H1 (cell line): Measurements from ENCODE around the gene FAM193B. TPM values are rescaled to one million over a fixed set of nuclear protein-coding genes. Genes with fewer than 3 reads are reported as not detected.

Experiments
- CTCF ChIA-PET: fragments of 300-600 bp; sonication (Branson Sonifier 250); formaldehyde crosslinking; loops from one replicate; lab custom pipeline; 2021; ENCODE audit not compliant: partially characterized antibody; lab: Charles Lee
- POLR2A ChIA-PET: fragments of 300-600 bp; sonication (Branson Sonifier 250); formaldehyde crosslinking; loops from one replicate; lab custom pipeline; 2021; ENCODE audit warnings: inconsistent platforms; ENCODE audit not compliant: partially characterized antibody; lab: Charles Lee
- DNase-seq, 2 experiments: peaks; one replicate each; pipeline versions ENCODE4 v3.0.0 to v3.0.0-alpha.2; 2010 to 2022; ENCODE audit warnings: low spot score in 2 of 2, low read depth in 1 of 2, mixed read lengths in 1 of 2
- FAIRE-seq: peaks from 2 replicates; lab custom pipeline; 2011; peaks lifted over from hg19 to GRCh38; lab: Jason Lieb, UNC
- H2AFZ ChIP-seq: 2 replicates; pipeline ENCODE4 v1.8.1; 2012; ENCODE audit warnings: low read length, inconsistent platforms
- H2AK5ac ChIP-seq: 2 replicates; pipeline ENCODE4 v1.6.1; 2013; ENCODE audit warnings: low read depth, low read length
- H2BK120ac ChIP-seq: replicated peaks from 2 replicates; pipeline ENCODE3; 2013; ENCODE audit warnings: low read depth, low read length, inconsistent platforms
- H2BK12ac ChIP-seq: 2 replicates; pipeline ENCODE4 v1.6.1; 2013; ENCODE audit warnings: low read depth, low read length
- H2BK15ac ChIP-seq: 2 replicates; pipeline ENCODE4 v1.6.1; 2013; ENCODE audit warnings: low read length
- H2BK20ac ChIP-seq: 2 replicates; pipeline ENCODE4 v1.6.1; 2013; ENCODE audit warnings: low read length
- H2BK5ac ChIP-seq: 2 replicates; pipeline ENCODE4 v1.6.1; 2013; ENCODE audit warnings: low read depth, low read length
- H3K14ac ChIP-seq: 2 replicates; pipeline ENCODE4 v1.6.1; 2013; ENCODE audit warnings: inconsistent platforms; ENCODE audit not compliant: insufficient read length
- H3K18ac ChIP-seq: 2 replicates; pipeline ENCODE4 v1.6.1; 2013; ENCODE audit warnings: low read length; ENCODE audit errors: extremely low read depth
- H3K23ac ChIP-seq: 2 replicates; pipeline ENCODE4 v1.6.1; 2013; ENCODE audit warnings: inconsistent platforms; ENCODE audit not compliant: insufficient read length
- H3K23me2 ChIP-seq: 2 replicates; pipeline ENCODE4 v1.6.1; 2013; ENCODE audit warnings: low read depth, low read length
- H3K27ac ChIP-seq: 2 replicates; pipeline ENCODE4 v1.6.1; 2011; ENCODE audit warnings: low read depth, low read length, inconsistent platforms
- H3K27me3 ChIP-seq, 4 experiments: replicated peaks in 1 of 4; 1 replicate in 1 of 4; 2 replicates in 3 of 4; pipeline versions ENCODE4 v1.6.1 to v1.8.1; 2011 to 2013; ENCODE audit warnings: low read length in 3 of 4, mild to moderate bottlenecking in 3 of 4, inconsistent platforms in 2 of 4, mixed read lengths in 2 of 4, moderate library complexity in 1 of 4; ENCODE audit not compliant: control insufficient read depth in 3 of 4, insufficient read depth in 3 of 4; ENCODE audit errors: extremely low read depth in 1 of 4
- H3K36me3 ChIP-seq, 4 experiments: 2 replicates each; pipeline versions ENCODE4 v1.6.1 to v1.8.1; 2011 to 2013; ENCODE audit warnings: mild to moderate bottlenecking in 4 of 4, low read length in 3 of 4, moderate library complexity in 2 of 4, control low read depth in 1 of 4, inconsistent platforms in 1 of 4; ENCODE audit not compliant: insufficient read depth in 4 of 4, control insufficient read depth in 2 of 4
- H3K4ac ChIP-seq: replicated peaks from 2 replicates; pipeline ENCODE3; 2013; ENCODE audit warnings: low read length, low read depth, mixed read lengths, inconsistent platforms; ENCODE audit not compliant: insufficient read length
- H3K4me1 ChIP-seq, 4 experiments: replicated peaks in 1 of 4; 1 replicate in 1 of 4; 2 replicates in 3 of 4; pipeline versions ENCODE4 v1.6.1 to v1.8.1; 2011 to 2013; ENCODE audit warnings: low read length in 3 of 4, inconsistent platforms in 2 of 4, mixed read lengths in 1 of 4; ENCODE audit not compliant: insufficient read depth in 4 of 4, control insufficient read depth in 3 of 4
- H3K4me2 ChIP-seq, 2 experiments: 2 replicates each; pipeline versions ENCODE4 v1.6.1 to v1.8.1; 2011 to 2013; ENCODE audit warnings: low read depth in 2 of 2, low read length in 2 of 2, control low read depth in 1 of 2, inconsistent platforms in 1 of 2, mild to moderate bottlenecking in 1 of 2; ENCODE audit not compliant: insufficient read depth in 1 of 2
- H3K4me3 ChIP-seq, 4 experiments: fragments of 200-600, 300-600 bp in 1 of 4; sonication (generic), shearing (Covaris generic), sonication (Bioruptor Twin) in 1 of 4; 2 replicates each; pipeline versions ENCODE4 v1.5.1 to v1.8.1; 2011 to 2016; ENCODE audit warnings: low read length in 4 of 4, low read depth in 3 of 4, control low read depth in 2 of 4, inconsistent platforms in 2 of 4, mild to moderate bottlenecking in 2 of 4, mixed read lengths in 1 of 4, moderate library complexity in 1 of 4; ENCODE audit not compliant: insufficient read depth in 2 of 4; ENCODE audit errors: extremely low read depth in 1 of 4
- H3K56ac ChIP-seq: replicated peaks from 2 replicates; pipeline ENCODE3; 2013; ENCODE audit warnings: low read depth, mild to moderate bottlenecking, mixed read lengths, low read length, inconsistent platforms; ENCODE audit not compliant: insufficient read length
- H3K79me1 ChIP-seq: 2 replicates; pipeline ENCODE4 v1.6.1; 2013; ENCODE audit warnings: low read depth, low read length, control low read depth
- H3K79me2 ChIP-seq, 2 experiments: 2 replicates each; pipeline versions ENCODE4 v1.6.1 to v1.8.1; 2012 to 2013; ENCODE audit warnings: low read length in 2 of 2, mild to moderate bottlenecking in 2 of 2, inconsistent platforms in 1 of 2; ENCODE audit not compliant: insufficient read depth in 2 of 2, control insufficient read depth in 1 of 2
- H3K9ac ChIP-seq, 4 experiments: replicated peaks in 1 of 4; 1 replicate in 1 of 4; 2 replicates in 3 of 4; pipeline versions ENCODE4 v1.6.1 to v1.8.1; 2011 to 2013; ENCODE audit warnings: low read depth in 3 of 4, low read length in 3 of 4, control low read depth in 2 of 4, mild to moderate bottlenecking in 2 of 4, moderate library complexity in 2 of 4, inconsistent platforms in 1 of 4; ENCODE audit errors: extremely low read depth in 1 of 4
- H3K9me3 ChIP-seq, 2 experiments: 2 replicates each; pipeline versions ENCODE4 v1.6.1 to v1.8.1; 2012 to 2013; ENCODE audit warnings: mild to moderate bottlenecking in 2 of 2, moderate library complexity in 2 of 2, control low read depth in 1 of 2, inconsistent platforms in 1 of 2, low read depth in 1 of 2, low read length in 1 of 2, mixed read lengths in 1 of 2; ENCODE audit not compliant: insufficient read depth in 2 of 2
- H4K20me1 ChIP-seq, 2 experiments: replicated peaks in 1 of 2; 2 replicates each; pipeline versions ENCODE3 to v1.8.1; 2011 to 2013; ENCODE audit warnings: inconsistent platforms in 2 of 2, low read length in 2 of 2, mild to moderate bottlenecking in 1 of 2; ENCODE audit not compliant: insufficient read depth in 2 of 2, control insufficient read depth in 1 of 2
- H4K5ac ChIP-seq: 2 replicates; pipeline ENCODE4 v1.6.1; 2013; ENCODE audit warnings: low read length, low read depth, mixed read lengths, inconsistent platforms; ENCODE audit not compliant: insufficient read length
- H4K8ac ChIP-seq: 2 replicates; pipeline ENCODE4 v1.8.0; 2013; ENCODE audit warnings: mild to moderate bottlenecking, moderate library complexity, low read length, inconsistent platforms; ENCODE audit not compliant: insufficient read depth; ENCODE audit errors: extremely low read depth
- H4K91ac ChIP-seq: replicated peaks from 2 replicates; pipeline ENCODE3; 2013; ENCODE audit warnings: low read length, mixed read lengths, inconsistent platforms; ENCODE audit not compliant: insufficient read length
- MAFK ChIP-seq: IDR thresholded peaks from 2 replicates; pipeline ENCODE4 v1.6.1; 2012; ENCODE audit warnings: low read depth, mild to moderate bottlenecking, improper control_type of control experiment, low read length
- SRF ChIP-seq: IDR thresholded peaks from 2 replicates; pipeline ENCODE4 v1.6.1; 2011; ENCODE audit warnings: mild to moderate bottlenecking, low read depth, low read length, moderate library complexity
- WGBS, 2 experiments: shearing (Covaris generic) in 1 of 2; methylation state at CpG; one replicate each; pipeline versions ENCODE4 v1.1.6 to v1.1.7; 2013 to 2015; ENCODE audit warnings: low lambda C conversion rate in 2 of 2, mixed read lengths in 2 of 2, inconsistent platforms in 1 of 2, low coverage in 1 of 2, missing lambda C conversion rate in 1 of 2; ENCODE audit not compliant: insufficient replicate concordance in 2 of 2, insufficient coverage in 1 of 2, insufficient read length in 1 of 2; ENCODE audit errors: extremely low coverage in 1 of 2, missing lambda C conversion rate in 1 of 2; 5-methylcytosine and 5-hydroxymethylcytosine counted together
- polyA plus RNA-seq, 7 experiments: library from polyadenylated mRNA; depleted of rRNA in 3 of 7; stranded (reverse) in 5 of 7; unstranded in 2 of 7; fragments of >200 nt in 5 of 7; fragments of 200-250 nt in 2 of 7; gene quantifications; 1 replicate in 5 of 7; 2 replicates in 1 of 7; 4 replicates in 1 of 7; pipeline versions ENCODE4 v1.2.1 to v1.2.3, GENCODE V29; 2011 to 2013; ENCODE audit warnings: missing spikeins in 2 of 7, mixed read lengths in 2 of 7
- total RNA-seq: library from RNA; stranded (reverse); fragmentation: NEBNext Ultra II Directional; extraction: Animal tissue kit (Norgen Biotek cat#: 25700); gene quantifications from 2 replicates; pipeline ENCODE4 v1.2.1, GENCODE V29; 2021

FAM193B gene
- total and polyA plus RNA-seq, 2 of the 8 experiments (the other 6 are each of a cell fraction or from before 2014, with no cell fraction given): 49.9 to 69.8 TPM

- no peak for FAIRE-seq
- H3K4me1 ChIP-seq: peaks cover 0 to 12% (median 9%) of the 10 kb centered on the region in 4 experiments; a peak in 5 of 7 replicates
- no peaks in the 10 kb centered on the region for H3K79me2 ChIP-seq
- H3K9ac ChIP-seq: no peak within 1 kb of the TSS
- H3K23me2 ChIP-seq: no peaks in the 10 kb centered on the region
- H3K4me3 ChIP-seq: no peak within 1 kb of the TSS
- H4K20me1 ChIP-seq: peaks cover 0 to 17% of the 10 kb centered on the region in 2 experiments
- H2BK12ac ChIP-seq: no peak within 1 kb of the TSS; the same call in 1 of the 2 replicates
- H3K4ac ChIP-seq: no peak within 1 kb of the TSS
- POLR2A ChIA-PET: interaction anchor here (1.5 to 65.5 kb wide), 4 partner anchors 10 to 44 kb away, joined by 3 to 3349 read pairs (median 7); partner anchors contain the start of genes DBN1, FAM193B, PDLIM7 and PRR7
- TF ChIP-seq SRF: no peak
- peak; percentile 6; the same call in 1 of the 2 replicates for TF ChIP-seq MAFK
- TF ChIP-seq, all 59 proteins: peak for 1
- Histone ChIP-seq H3K79me1 (no peaks in the 10 kb centered on the region), H3K36me3 (peaks cover 19 to 39% (median 36%) of the 10 kb centered on the region in 4 experiments), H2BK5ac (peak within 1 kb of the TSS; percentile 71), H3K27me3 (no peaks in the 10 kb centered on the region), H4K91ac (no peak within 1 kb of the TSS), H3K18ac (no peak within 1 kb of the TSS), H2BK120ac (no peak within 1 kb of the TSS), H2AFZ (no peak within 1 kb of the TSS), H4K5ac (no peak within 1 kb of the TSS), H2AK5ac (0 out of 2 replicates have a peak within 1 kb of the TSS, but pooled peaks have one; percentile 75), H2BK20ac (no peak within 1 kb of the TSS), H2BK15ac (0 out of 2 replicates have a peak within 1 kb of the TSS, but pooled peaks have one; percentile 29), H3K14ac (no peak within 1 kb of the TSS), H3K56ac (no peak within 1 kb of the TSS), H3K4me2 (no peak within 1 kb of the TSS), H4K8ac (peak within 1 kb of the TSS; percentile 89; the same call in 1 of the 2 replicates), H3K9me3 (no peaks in the 10 kb centered on the region), H3K27ac (no peak within 1 kb of the TSS), H3K23ac (no peak within 1 kb of the TSS)
- CTCF ChIA-PET: interaction anchor here (0.6 to 20.8 kb wide), 7 partner anchors 9 to 743 kb away, joined by 3 to 306 read pairs (median 3); partner anchors contain the start of gene PDLIM7
- DNase-seq: no peak
- 85% methylated on average over 13 of the region's 20 CpGs; no CpG with 5 or more reads in 1 of the 2 experiments for WGBS, 2 experiments
Observed at GRCh38 chr5:177509381-177509951, 44.9 kb downstream of the FAM193B start, which contains the start of gene DOK3. Gene DOK3 (minus strand): TSS chr5:177509826. CDS start chr5:177509540, 286 bp downstream.
